ENCODE measurements around the gene KDELR3.

DNA sequence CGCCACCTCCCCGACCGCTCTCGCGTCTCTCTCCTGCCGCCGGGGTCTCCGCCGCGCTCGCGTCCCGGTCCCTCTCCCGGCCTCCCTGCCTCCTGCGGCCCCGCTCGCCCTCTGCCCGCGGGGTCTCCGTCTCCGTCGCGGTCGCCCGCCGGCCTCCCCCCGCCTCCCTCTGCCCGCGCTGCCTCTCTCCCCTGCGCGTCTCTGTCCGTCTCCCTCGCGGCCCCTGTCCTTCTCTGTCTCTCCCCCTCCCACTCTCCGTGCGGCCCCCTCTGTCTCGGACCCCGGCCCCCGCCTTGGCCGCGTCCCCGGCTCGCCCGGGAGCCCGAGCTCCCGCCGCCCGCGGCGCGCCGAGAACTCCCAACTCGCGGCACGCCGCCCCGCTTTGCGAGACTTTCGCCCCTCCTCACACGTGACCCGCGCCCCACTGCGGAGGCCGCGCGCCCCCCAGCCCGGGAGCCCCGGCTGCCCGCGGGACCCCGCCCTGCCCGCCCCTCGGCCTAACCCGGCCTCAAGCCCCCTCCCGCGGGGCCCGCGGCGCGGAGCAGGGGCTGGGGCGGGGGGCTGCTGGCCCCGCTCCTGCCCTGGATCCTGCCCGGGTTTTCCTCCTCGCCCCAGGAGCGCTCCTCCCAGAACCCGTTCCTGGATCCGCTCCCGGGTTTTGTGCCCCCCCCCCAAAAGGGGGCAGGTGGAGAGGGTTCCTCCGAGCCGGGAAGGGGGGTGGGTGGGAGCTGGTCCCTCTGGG is 12.2 kb upstream of the KDELR3 start:
- TF ChIP-seq CREB1 (IDR thresholded peaks at IDR 0.05; ENCODE audit: low read depth) (no peak), YY1 (IDR thresholded peaks at IDR 0.05; ENCODE audit: low read depth) (peak; percentile 58; the same call in 1 of the 2 replicates)

Measured in Ishikawa (cell line).